IPS-15b (cell line): ENCODE measurements around the gene PKIB.
"Not testable (repeated sequence)": the region's sequence is repeated elsewhere in the genome, so short reads cannot be mapped to it uniquely, and the experiment has no call there.

Experiments
- H3K27me3 ChIP-seq: one replicate; pipeline ENCODE4 v1.6.1; 2013; ENCODE audit warnings: low read length; ENCODE audit not compliant: control insufficient read depth, insufficient read depth
- H3K36me3 ChIP-seq: one replicate; pipeline ENCODE4 v1.6.1; 2013; ENCODE audit warnings: low read length; ENCODE audit not compliant: control insufficient read depth, insufficient read depth
- H3K4me1 ChIP-seq: one replicate; pipeline ENCODE4 v1.6.1; 2013; ENCODE audit warnings: mild to moderate bottlenecking, low read length; ENCODE audit not compliant: control insufficient read depth, insufficient read depth
- H3K4me3 ChIP-seq: one replicate; pipeline ENCODE4 v1.5.1; 2013; ENCODE audit warnings: low read depth, low read length
- H3K9ac ChIP-seq: one replicate; pipeline ENCODE4 v1.6.1; 2013; ENCODE audit warnings: low read depth, mild to moderate bottlenecking, low read length
- H3K9me3 ChIP-seq: one replicate; pipeline ENCODE4 v1.6.1; 2013; ENCODE audit warnings: mild to moderate bottlenecking, low read length; ENCODE audit not compliant: control insufficient read depth, insufficient read depth

Gene PKIB

DNA sequence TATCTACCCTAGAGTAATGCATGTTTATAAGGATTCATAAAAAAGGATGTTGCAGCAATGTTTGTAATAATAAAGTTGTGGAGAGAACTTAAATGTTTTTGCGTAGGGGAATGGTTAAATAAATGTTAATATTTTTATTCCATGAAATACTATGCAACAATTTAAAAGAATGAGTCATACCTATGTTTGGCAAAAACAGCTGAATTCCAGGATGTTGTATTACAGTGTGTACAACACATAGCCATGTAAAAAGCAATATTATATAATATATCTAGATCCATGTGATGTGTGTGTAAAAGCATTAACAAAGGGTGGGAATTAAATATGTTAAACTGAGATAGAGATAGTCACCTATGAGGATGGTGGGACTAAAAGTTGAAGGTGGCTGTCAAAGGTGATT lies 21.1 kb upstream of the PKIB start:
- H3K27me3 ChIP-seq: no peaks in the 10 kb centered on the region
- H3K4me1 ChIP-seq: no peaks in the 10 kb centered on the region
- H3K4me3 ChIP-seq: no peak overlapping the region
- H3K9me3 ChIP-seq: no peaks in the 10 kb centered on the region
- no peak overlapping the region for H3K9ac ChIP-seq
- no peaks in the 10 kb centered on the region for H3K36me3 ChIP-seq

GRCh38 chr6:122598295-122598694 lies 11.9 kb upstream of the PKIB start:
- not testable (repeated sequence) for H3K9me3 ChIP-seq, H3K4me3 ChIP-seq, H3K4me1 ChIP-seq, H3K9ac ChIP-seq, H3K27me3 ChIP-seq, H3K36me3 ChIP-seq

GRCh38 chr6:122604676-122605075 lies 5.5 kb upstream of the PKIB start:
- Histone ChIP-seq H3K4me3 (no peak overlapping the region), H3K27me3 (peaks cover 23% of the 10 kb centered on the region), H3K36me3 (no peaks in the 10 kb centered on the region), H3K9me3 (no peaks in the 10 kb centered on the region), H3K4me1 (peaks cover 2% of the 10 kb centered on the region), H3K9ac (no peak overlapping the region)

GRCh38 chr6:122610690-122611455 lies 668 bp downstream of the PKIB start:
- Histone ChIP-seq H3K4me3 (peak overlapping the region; percentile 89), H3K36me3 (no peaks in the 10 kb centered on the region), H3K27me3 (peaks cover 46% of the 10 kb centered on the region), H3K4me1 (peaks cover 3% of the 10 kb centered on the region), H3K9me3 (no peaks in the 10 kb centered on the region), H3K9ac (no peak overlapping the region)

DNA sequence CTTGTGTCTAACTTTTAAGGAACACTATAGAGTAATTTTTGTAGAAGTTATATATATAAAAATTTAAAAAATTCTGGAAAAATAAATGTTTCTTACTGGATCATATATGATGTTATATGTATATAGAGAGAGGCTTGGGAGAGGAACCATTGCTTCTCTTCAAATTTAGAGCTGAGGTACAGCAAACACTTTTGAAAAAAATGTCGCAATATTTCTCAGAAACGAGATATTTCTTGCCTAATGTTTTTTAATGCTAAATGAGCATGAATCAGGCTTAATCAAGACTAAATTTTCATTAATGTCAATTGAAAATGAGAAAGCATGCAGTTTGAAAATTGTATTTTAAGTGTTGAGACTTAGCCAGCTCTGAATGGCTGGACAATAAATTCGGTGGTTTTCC lies 2.6 kb downstream of the PKIB start:
- Histone ChIP-seq H3K4me3 (no peak overlapping the region), H3K27me3 (peaks cover 40% of the 10 kb centered on the region), H3K9me3 (no peaks in the 10 kb centered on the region), H3K4me1 (peaks cover 3% of the 10 kb centered on the region), H3K9ac (no peak overlapping the region), H3K36me3 (no peaks in the 10 kb centered on the region)

GRCh38 chr6:122614303-122614702 lies 4.1 kb downstream of the PKIB start:
- H3K4me1 ChIP-seq: peaks cover 3% of the 10 kb centered on the region

DNA sequence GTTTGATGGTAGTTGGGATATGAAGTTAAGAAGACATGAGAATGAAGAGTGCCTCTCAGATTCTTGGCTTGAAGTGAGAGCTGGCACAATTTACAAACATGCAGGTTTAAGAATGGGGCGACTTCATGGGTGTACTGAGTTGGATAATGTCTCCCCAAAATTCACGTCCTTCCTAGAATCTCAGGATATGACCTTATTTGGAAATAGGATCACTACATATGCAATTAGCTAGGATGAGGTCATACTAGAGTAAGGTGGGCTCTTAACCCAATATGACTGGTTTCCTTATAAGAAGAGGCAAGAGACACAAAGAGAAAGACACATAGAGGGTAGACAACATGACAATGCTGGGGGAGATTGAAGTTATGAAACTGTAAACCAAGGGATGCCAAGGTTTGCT lies 5.2 kb downstream of the PKIB start:
- no peaks in the 10 kb centered on the region for H3K4me1 ChIP-seq
- no peaks in the 10 kb centered on the region for H3K36me3 ChIP-seq
- no peak overlapping the region for H3K9ac ChIP-seq
- H3K4me3 ChIP-seq: no peak overlapping the region
- peaks cover 20% of the 10 kb centered on the region for H3K27me3 ChIP-seq
- H3K9me3 ChIP-seq: no peaks in the 10 kb centered on the region

More at GRCh38 chr6:122614303-122614702, 4.1 kb downstream of the PKIB start:
- no peaks in the 10 kb centered on the region for H3K9me3 ChIP-seq
- no peak overlapping the region for H3K9ac ChIP-seq
- H3K36me3 ChIP-seq: no peaks in the 10 kb centered on the region
- H3K4me3 ChIP-seq: no peak overlapping the region
- peaks cover 27% of the 10 kb centered on the region for H3K27me3 ChIP-seq

- H3K9ac ChIP-seq: no peak overlapping the region
- no peak overlapping the region for H3K4me3 ChIP-seq
- peaks cover 6% of the 10 kb centered on the region for H3K27me3 ChIP-seq
- H3K36me3 ChIP-seq: no peaks in the 10 kb centered on the region
- H3K4me1 ChIP-seq: no peaks in the 10 kb centered on the region
- no peaks in the 10 kb centered on the region for H3K9me3 ChIP-seq
Measured at GRCh38 chr6:122616877-122617276, 6.7 kb downstream of the PKIB start.

DNA sequence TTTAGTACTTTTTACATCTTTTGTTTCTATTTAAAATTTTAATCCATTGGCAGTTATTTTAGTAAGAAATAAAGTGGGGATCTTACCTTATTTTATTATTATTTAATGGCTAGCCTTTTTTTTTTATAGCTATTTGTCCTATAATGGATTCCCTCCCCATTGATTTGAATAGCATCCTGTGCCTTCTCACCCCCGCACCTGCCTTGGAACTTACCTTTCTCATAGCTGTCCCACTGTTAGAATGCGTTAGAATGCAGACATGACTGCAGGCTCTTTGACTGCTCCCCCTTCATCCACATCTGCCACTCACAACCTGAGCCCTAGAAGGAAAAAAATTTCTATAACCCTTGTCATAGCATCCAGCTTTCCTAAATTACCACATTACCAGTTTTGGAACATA lies 9.1 kb downstream of the PKIB start:
- H3K9ac ChIP-seq: no peak overlapping the region
- no peaks in the 10 kb centered on the region for H3K4me1 ChIP-seq

GRCh38 chr6:122620428-122620827 lies 10.2 kb downstream of the PKIB start:
- Histone ChIP-seq H3K9me3 (no peaks in the 10 kb centered on the region), H3K9ac (no peak overlapping the region), H3K27me3 (no peaks in the 10 kb centered on the region), H3K4me3 (no peak overlapping the region), H3K36me3 (no peaks in the 10 kb centered on the region), H3K4me1 (no peaks in the 10 kb centered on the region)

More for the DNA sequence above, 9.1 kb downstream of the PKIB start:
- H3K27me3 ChIP-seq: no peaks in the 10 kb centered on the region
- H3K36me3 ChIP-seq: no peaks in the 10 kb centered on the region
- no peaks in the 10 kb centered on the region for H3K9me3 ChIP-seq
- H3K4me3 ChIP-seq: no peak overlapping the region

DNA sequence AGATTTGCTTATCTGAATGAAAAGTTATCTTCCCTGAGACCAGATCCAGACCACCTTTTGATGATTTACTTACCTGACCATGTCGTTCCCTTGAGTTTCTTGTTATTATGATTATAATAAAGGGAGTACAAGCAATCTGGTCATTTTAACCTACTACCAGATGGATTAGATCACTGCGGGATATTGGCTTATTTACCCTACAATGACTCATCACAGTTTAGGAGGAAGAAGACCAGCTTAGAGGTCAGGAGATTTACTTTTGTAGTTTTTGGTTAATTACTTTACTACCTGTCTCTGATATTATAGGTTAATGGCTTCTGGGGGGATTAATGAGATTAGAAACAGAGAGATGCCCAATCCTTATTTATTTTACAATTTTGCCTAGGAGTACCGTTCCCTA lies 10.7 kb downstream of the PKIB start:
- no peaks in the 10 kb centered on the region for H3K4me1 ChIP-seq
- H3K9me3 ChIP-seq: no peaks in the 10 kb centered on the region
- H3K4me3 ChIP-seq: no peak overlapping the region
- H3K9ac ChIP-seq: no peak overlapping the region
- H3K36me3 ChIP-seq: no peaks in the 10 kb centered on the region
- no peaks in the 10 kb centered on the region for H3K27me3 ChIP-seq

DNA sequence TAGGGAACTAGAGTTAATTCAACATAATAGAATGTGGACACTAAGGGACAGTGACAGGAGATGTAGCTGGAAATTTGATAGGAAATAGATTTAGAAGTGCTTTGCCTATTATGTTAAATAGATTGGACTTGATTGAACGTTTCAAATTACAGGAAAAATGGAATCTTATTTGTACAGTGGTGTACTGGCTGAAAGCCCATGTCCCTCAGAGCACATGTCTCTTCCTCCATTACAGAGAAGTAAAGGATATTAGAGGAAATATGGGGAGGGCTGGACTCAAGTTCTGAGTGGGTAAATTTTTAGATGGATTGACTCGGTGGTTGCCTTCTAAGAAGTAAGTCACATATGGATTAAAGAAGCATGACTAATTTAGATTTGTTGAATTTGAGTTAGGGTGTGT lies 11.4 kb downstream of the PKIB start:
- H3K36me3 ChIP-seq: no peaks in the 10 kb centered on the region

More for the DNA sequence above, 11.4 kb downstream of the PKIB start:
- no peaks in the 10 kb centered on the region for H3K9me3 ChIP-seq
- H3K4me1 ChIP-seq: no peaks in the 10 kb centered on the region
- H3K9ac ChIP-seq: no peak overlapping the region
- H3K4me3 ChIP-seq: no peak overlapping the region
- H3K27me3 ChIP-seq: no peaks in the 10 kb centered on the region
